Gastroesophageal sphincter (tissue), 4 donors: ENCODE data around the gene SLC38A2. TPM values are rescaled to one million over a fixed set of nuclear protein-coding genes. Genes with fewer than 3 reads are reported as not detected.

ENCODE experiments used
- ATAC-seq: fragments of 150-250 bp; one replicate; pipeline ENCODE4 v1.9.1; 2016; ENCODE audit warnings: mild to moderate bottlenecking, moderate library complexity
- H3K27ac ChIP-seq, 4 donors: fragments of 200-600 bp; sonication (generic) in 3 of 4; 1 replicate in 3 of 4; 2 replicates in 1 of 4; pipeline ENCODE4 v1.5.1; 2016 to 2019
- H3K27me3 ChIP-seq: fragments of 200-600 bp; sonication (generic); one replicate; pipeline ENCODE4 v1.5.1; 2019
- H3K36me3 ChIP-seq, 2 donors: fragments of 200-600 bp; sonication (generic); one replicate each; pipeline ENCODE4 v1.5.1; 2019; ENCODE audit warnings: control low read depth in 1 of 2
- H3K4me1 ChIP-seq, 3 donors: fragments of 200-600 bp; sonication (generic); 1 replicate in 2 of 3; 2 replicates in 1 of 3; pipeline ENCODE4 v1.5.1; 2016 to 2019; ENCODE audit warnings: control low read depth in 2 of 3
- H3K4me3 ChIP-seq, 2 donors: fragments of 200-600 bp; sonication (generic); one replicate each; pipeline ENCODE4 v1.5.1; 2019; ENCODE audit warnings: mild to moderate bottlenecking in 1 of 2, moderate library complexity in 1 of 2
- H3K9me3 ChIP-seq, 3 donors: fragments of 200-600 bp; sonication (generic); one replicate each; pipeline ENCODE4 v1.5.1; 2017 to 2019; ENCODE audit warnings: control low read depth in 2 of 3
- CTCF ChIP-seq, 4 experiments: fragments of 200-600 bp in 2 of 4; fragments of 450-650 bp in 2 of 4; sonication (generic) in 1 of 4; IDR thresholded peaks; one replicate each; pipeline ENCODE4 v1.5.1; 2017 to 2019; ENCODE audit warnings: antibody characterized with exemption in 4 of 4, mild to moderate bottlenecking in 2 of 4, moderate library complexity in 2 of 4
- EP300 ChIP-seq: sonication (generic); formaldehyde crosslinking; IDR thresholded peaks from one replicate; pipeline ENCODE4 v1.6.1; 2017; ENCODE audit warnings: antibody characterized with exemption, mild to moderate bottlenecking
- POLR2A ChIP-seq, 2 donors: fragments of 450-650 bp; IDR thresholded peaks; one replicate each; pipeline ENCODE4 v1.6.1; 2017; ENCODE audit warnings: antibody characterized with exemption in 2 of 2, mild to moderate bottlenecking in 2 of 2, moderate library complexity in 1 of 2
- POLR2AphosphoS5 ChIP-seq: sonication (generic); formaldehyde crosslinking; IDR thresholded peaks from one replicate; pipeline ENCODE4 v1.6.1; 2017; ENCODE audit warnings: antibody characterized with exemption
- WGBS, 2 donors: methylation state at CpG; one replicate each; pipeline ENCODE4 v1.1.5; 2018; ENCODE audit warnings: low coverage in 1 of 2; 5-methylcytosine and 5-hydroxymethylcytosine counted together
- total RNA-seq, 4 donors: library from RNA; depleted of rRNA; stranded (reverse); fragments of >200 nt; gene quantifications; one replicate each; pipeline ENCODE4 v1.1.0, GENCODE V29; 2016

Gene SLC38A2
- total RNA-seq, 4 donors from 2014 or later = 175 to 271 (median 263) TPM

- ATAC-seq = no peak
- TF ChIP-seq EP300 = no peak
- TF ChIP-seq CTCF (IDR thresholded peaks at IDR 0.05) = no peak
- TF ChIP-seq POLR2AphosphoS5 = no peak
- TF ChIP-seq POLR2A (IDR thresholded peaks at IDR 0.05) = no peak
- Histone ChIP-seq H3K9me3 (no peaks in the 10 kb centered on the region), H3K4me1 (peaks cover 0 to 8% (median 0%) of the 10 kb centered on the region in 3 donors), H3K27ac (peak overlapping the region in 1 of 4 donors; percentile 24), H3K4me3 (no peak overlapping the region), H3K36me3 (no peaks in the 10 kb centered on the region), H3K27me3 (no peaks in the 10 kb centered on the region)
- WGBS, 2 donors = 23 to 25% methylated on average over 2 of the region's 2 CpGs
These were observed 40.8 kb upstream of the SLC38A2 start for GRCh38 chr12:46413368-46413767.

- TF ChIP-seq EP300 (no peak), CTCF (IDR thresholded peaks at IDR 0.05) (no peak), POLR2A (IDR thresholded peaks at IDR 0.05) (no peak), POLR2AphosphoS5 (no peak)
- 65 to 82% methylated on average over 4 of the region's 4 CpGs for WGBS, 2 donors
- Histone ChIP-seq H3K27ac (no peak overlapping the region), H3K27me3 (no peaks in the 10 kb centered on the region), H3K9me3 (no peaks in the 10 kb centered on the region), H3K4me3 (no peak overlapping the region), H3K4me1 (peaks cover 0 to 8% (median 0%) of the 10 kb centered on the region in 3 donors), H3K36me3 (no peaks in the 10 kb centered on the region)
- no peak for ATAC-seq
These were observed 40.3 kb upstream of the SLC38A2 start for GRCh38 chr12:46412857-46413256.

GRCh38 chr12:46410495-46410894 lies 37.9 kb upstream of the SLC38A2 start:
- H3K36me3 ChIP-seq = no peaks in the 10 kb centered on the region
- no peaks in the 10 kb centered on the region for H3K27me3 ChIP-seq
- no peak for ATAC-seq
- no peak overlapping the region for H3K4me3 ChIP-seq
- 72% methylated on average over 2 to 3 of the region's 3 CpGs for WGBS, 2 donors
- no peaks in the 10 kb centered on the region for H3K9me3 ChIP-seq
- H3K4me1 ChIP-seq = peaks cover 0 to 8% (median 0%) of the 10 kb centered on the region in 3 donors
- no peak overlapping the region for H3K27ac ChIP-seq
- TF ChIP-seq CTCF (IDR thresholded peaks at IDR 0.05) = no peak
- no peak for TF ChIP-seq POLR2AphosphoS5
- no peak for TF ChIP-seq EP300
- no peak for TF ChIP-seq POLR2A (IDR thresholded peaks at IDR 0.05)

GRCh38 chr12:46409974-46410373 lies 37.4 kb upstream of the SLC38A2 start:
- WGBS, 2 donors = 80 to 86% methylated on average over 1 of the region's 1 CpG
- Histone ChIP-seq H3K27ac (no peak overlapping the region), H3K4me3 (no peak overlapping the region), H3K36me3 (no peaks in the 10 kb centered on the region), H3K9me3 (no peaks in the 10 kb centered on the region), H3K4me1 (peaks cover 0 to 8% (median 0%) of the 10 kb centered on the region in 3 donors), H3K27me3 (no peaks in the 10 kb centered on the region)
- TF ChIP-seq CTCF (IDR thresholded peaks at IDR 0.05) = no peak
- no peak for TF ChIP-seq POLR2A (IDR thresholded peaks at IDR 0.05)
- TF ChIP-seq POLR2AphosphoS5 = no peak
- no peak for TF ChIP-seq EP300
- ATAC-seq = no peak

- no peak for ATAC-seq
- Histone ChIP-seq H3K27ac (no peak overlapping the region), H3K36me3 (no peaks in the 10 kb centered on the region), H3K4me3 (no peak overlapping the region), H3K27me3 (no peaks in the 10 kb centered on the region), H3K9me3 (no peaks in the 10 kb centered on the region), H3K4me1 (peaks cover 0 to 12% (median 0%) of the 10 kb centered on the region in 3 donors)
- WGBS, 2 donors = 58% methylated on average over 3 of the region's 3 CpGs
- TF ChIP-seq POLR2A (IDR thresholded peaks at IDR 0.05) = no peak
- no peak for TF ChIP-seq POLR2AphosphoS5
- TF ChIP-seq CTCF (IDR thresholded peaks at IDR 0.05) = no peak
- TF ChIP-seq EP300 = no peak
These were observed 36.8 kb upstream of the SLC38A2 start for GRCh38 chr12:46409342-46409741.
